Measurements from ENCODE around the gene SLIT3. TPM values are rescaled to one million over a fixed set of nuclear protein-coding genes. Genes with fewer than 3 reads are reported as not detected.
A peak's percentile ranks its signal among the peaks of the same experiment; 100 is the strongest.

SLIT3 gene
- total and polyA plus RNA-seq, 2 donors from 2014 or later, result 14.5 to 54.1 TPM

GRCh38 chr5:168870910-168871309 lies 430.0 kb downstream of the SLIT3 start:
- FAIRE-seq (no peak), DNase-seq (peak in 2 of 5 donors; percentile 65 to 69)
- no peak overlapping the region for H3K27ac ChIP-seq (ENCODE audit: low read depth in 2 of 2, low read length in 2 of 2)
- H3K4me3 ChIP-seq (ENCODE audit: low read length in 3 of 3), result no peak overlapping the region
- no peak overlapping the region for H3K9ac ChIP-seq (ENCODE audit: low read length in 3 of 3)
- intact Hi-C loops (cut with DNase I), result no loop called here
- no peaks in the 10 kb centered on the region for H3K4me1 ChIP-seq (ENCODE audit: control insufficient read depth in 2 of 3, insufficient read depth in 2 of 3, low read depth in 1 of 3, low read length in 3 of 3)
- H3K27me3 ChIP-seq (ENCODE audit: control insufficient read depth, insufficient read depth, low read length), result no peaks in the 10 kb centered on the region
- H3K36me3 ChIP-seq (ENCODE audit: control insufficient read depth in 2 of 3, insufficient read depth in 3 of 3, low read length in 3 of 3), result no peaks in the 10 kb centered on the region
- no peaks in the 10 kb centered on the region for H3K9me3 ChIP-seq (ENCODE audit: control insufficient read depth in 2 of 3, insufficient read depth in 1 of 3, low read length in 3 of 3)
- no peak for TF ChIP-seq CTCF (IDR thresholded peaks at IDR 0.05; ENCODE audit: borderline replicate concordance, extremely low read depth, insufficient read depth)

- no peak for FAIRE-seq
- no peak for TF ChIP-seq CTCF (IDR thresholded peaks at IDR 0.05; ENCODE audit: borderline replicate concordance, extremely low read depth, insufficient read depth)
- intact Hi-C loops (cut with DNase I), result no loop called here
Measured at GRCh38 chr5:168869615-168870227, 431.2 kb downstream of the SLIT3 start.

GRCh38 chr5:168867241-168867640 lies 433.7 kb downstream of the SLIT3 start:
- TF ChIP-seq CTCF (IDR thresholded peaks at IDR 0.05; ENCODE audit: borderline replicate concordance, extremely low read depth, insufficient read depth), result no peak
- Histone ChIP-seq H3K36me3 (ENCODE audit: control insufficient read depth in 2 of 3, insufficient read depth in 3 of 3, low read length in 3 of 3) (no peaks in the 10 kb centered on the region), H3K27me3 (ENCODE audit: control insufficient read depth, insufficient read depth, low read length) (no peaks in the 10 kb centered on the region), H3K9me3 (ENCODE audit: control insufficient read depth in 2 of 3, insufficient read depth in 1 of 3, low read length in 3 of 3) (no peaks in the 10 kb centered on the region), H3K9ac (ENCODE audit: low read length in 3 of 3) (no peak overlapping the region), H3K4me3 (ENCODE audit: low read length in 3 of 3) (no peak overlapping the region), H3K4me1 (ENCODE audit: control insufficient read depth in 2 of 3, insufficient read depth in 2 of 3, low read depth in 1 of 3, low read length in 3 of 3) (no peaks in the 10 kb centered on the region), H3K27ac (ENCODE audit: low read depth in 2 of 2, low read length in 2 of 2) (no peak overlapping the region)
- DNase-seq (no peak), FAIRE-seq (no peak)
- intact Hi-C loops (cut with DNase I), result no loop called here

More at GRCh38 chr5:168869615-168870227, 431.2 kb downstream of the SLIT3 start:
- Histone ChIP-seq H3K4me1 (ENCODE audit: control insufficient read depth in 2 of 3, insufficient read depth in 2 of 3, low read depth in 1 of 3, low read length in 3 of 3) (no peaks in the 10 kb centered on the region), H3K27ac (ENCODE audit: low read depth in 2 of 2, low read length in 2 of 2) (no peak overlapping the region), H3K4me3 (ENCODE audit: low read length in 3 of 3) (no peak overlapping the region), H3K9me3 (ENCODE audit: control insufficient read depth in 2 of 3, insufficient read depth in 1 of 3, low read length in 3 of 3) (no peaks in the 10 kb centered on the region), H3K27me3 (ENCODE audit: control insufficient read depth, insufficient read depth, low read length) (no peaks in the 10 kb centered on the region), H3K36me3 (ENCODE audit: control insufficient read depth in 2 of 3, insufficient read depth in 3 of 3, low read length in 3 of 3) (no peaks in the 10 kb centered on the region), H3K9ac (ENCODE audit: low read length in 3 of 3) (no peak overlapping the region)
- no peak for DNase-seq

GRCh38 chr5:168865968-168866367 lies 435.0 kb downstream of the SLIT3 start:
- DNase-seq (peak; percentile 59 to 79 (median 75)), FAIRE-seq (no peak)
- Histone ChIP-seq H3K27ac (ENCODE audit: low read depth in 2 of 2, low read length in 2 of 2) (no peak overlapping the region), H3K36me3 (ENCODE audit: control insufficient read depth in 2 of 3, insufficient read depth in 3 of 3, low read length in 3 of 3) (no peaks in the 10 kb centered on the region), H3K9me3 (ENCODE audit: control insufficient read depth in 2 of 3, insufficient read depth in 1 of 3, low read length in 3 of 3) (no peaks in the 10 kb centered on the region), H3K9ac (ENCODE audit: low read length in 3 of 3) (no peak overlapping the region), H3K4me3 (ENCODE audit: low read length in 3 of 3) (no peak overlapping the region), H3K4me1 (ENCODE audit: control insufficient read depth in 2 of 3, insufficient read depth in 2 of 3, low read depth in 1 of 3, low read length in 3 of 3) (no peaks in the 10 kb centered on the region), H3K27me3 (ENCODE audit: control insufficient read depth, insufficient read depth, low read length) (no peaks in the 10 kb centered on the region)
- no peak for TF ChIP-seq CTCF (IDR thresholded peaks at IDR 0.05; ENCODE audit: borderline replicate concordance, extremely low read depth, insufficient read depth)
- intact Hi-C loops (cut with DNase I), result no loop called here
